Heart right ventricle (tissue), 16 donors: Measurements from ENCODE around the gene SMOC1. TPM values are rescaled to one million over a fixed set of nuclear protein-coding genes. Genes with fewer than 3 reads are reported as not detected.

Experiments used
- ATAC-seq, 8 donors: fragments of 200-7000 bp; cut with Tn5 transposase; one replicate each; pipeline ENCODE4 v1.9.1; 2020; ENCODE audit warnings: mild to moderate bottlenecking in 8 of 8, moderate library complexity in 8 of 8, moderate number of reproducible peaks in 1 of 8
- DNase-seq, 2 donors: peaks; one replicate each; pipeline ENCODE4 v3.0.0-alpha.2; 2020
- H3K27ac ChIP-seq, 10 donors: fragments of 200-600 bp; sonication (generic) in 2 of 10; one replicate each; pipeline versions ENCODE4 v1.5.0 to v1.8.0; 2020 to 2022; ENCODE audit warnings: mild to moderate bottlenecking in 3 of 10
- H3K27me3 ChIP-seq, 7 donors: fragments of 200-600 bp; one replicate each; pipeline ENCODE4 v1.8.0; 2021 to 2022; ENCODE audit warnings: mild to moderate bottlenecking in 2 of 7
- H3K36me3 ChIP-seq, 9 donors: fragments of 200-600 bp; sonication (generic) in 1 of 9; one replicate each; pipeline versions ENCODE4 v1.5.0 to v1.8.0; 2020 to 2022; ENCODE audit warnings: mild to moderate bottlenecking in 2 of 9
- H3K4me1 ChIP-seq, 9 donors: fragments of 200-600 bp; sonication (generic) in 1 of 9; one replicate each; pipeline versions ENCODE4 v1.5.0 to v1.8.0; 2020 to 2022; ENCODE audit warnings: mild to moderate bottlenecking in 4 of 9
- H3K4me3 ChIP-seq, 10 donors: fragments of 200-600 bp; sonication (generic) in 2 of 10; one replicate each; pipeline versions ENCODE4 v1.5.0 to v1.8.0; 2020 to 2022; ENCODE audit warnings: mild to moderate bottlenecking in 7 of 10, moderate library complexity in 2 of 10
- H3K9me3 ChIP-seq, 11 donors: fragments of 200-600 bp in 10 of 11; sonication (generic) in 2 of 11; one replicate each; pipeline versions ENCODE4 v1.5.0 to v1.8.0; 2013 to 2022; ENCODE audit warnings: mild to moderate bottlenecking in 2 of 11, control low read depth in 1 of 11, moderate library complexity in 1 of 11
- CTCF ChIP-seq, 9 donors: fragments of 200-600 bp; sonication (generic) in 2 of 9; IDR thresholded peaks; one replicate each; pipeline versions ENCODE4 v1.5.0 to v1.8.0; 2021 to 2022; ENCODE audit warnings: antibody characterized with exemption in 9 of 9, mild to moderate bottlenecking in 5 of 9, moderate library complexity in 1 of 9
- WGBS, 2 donors: extraction: QIAGEN DNeasy Blood & Tissue Kit; methylation state at CpG; one replicate each; pipeline ENCODE4 v1.1.7; 2013; ENCODE audit warnings: inconsistent platforms in 1 of 2; 5-methylcytosine and 5-hydroxymethylcytosine counted together
- intact Hi-C, 10 donors: fragments of 100-400 bp; cut with DNase I; formaldehyde crosslinking; loops; one replicate each; pipeline versions ENCODE4 v1.11.1 to v1.14.2; 2022
- polyA plus RNA-seq, 2 donors: library from polyadenylated mRNA; stranded (reverse); fragments of 200-250 nt; gene quantifications; one replicate each; pipeline ENCODE4 v1.2.3, GENCODE V29; 2013
- total RNA-seq, 10 donors: library from RNA; stranded (reverse); fragmentation: NEBNext Ultra II Directional in 3 of 10; extraction: Animal tissue kit (Norgen Biotek cat#: 25700) in 3 of 10; gene quantifications; one replicate each; pipeline versions ENCODE4 v1.2.1 to v1.2.4, GENCODE V29; 2021 to 2023
- donor health status: Arrhythmogenic right ventricular cardiomyopathy.
- donor health status: ischemic (EF 13 %, LVEDD 7.1; RV severe dilation, severe dysfunction).
- donor health status: healthy with polysubstance abuse.
- donor health status: DM: no; HTN: yes; CAD: no.
- donor health status: DM: no; HTN: no; CAD: no.
- donor health status: ischemic (EF 25% LVEDD 6.9; RV normal size, moderate dysfunction).
- donor health status: ischemic (EF 25% LVEDD 5.7; RV mildly dilated, moderate dysfunction).
- donor health status: healthy.
- donor health status: DM: yes; HTN: yes; CAD: no.
- donor health status: Ischemic cardiomyopathy.
- donor health status: ischemic (EF 35%, LVEDD 5.7; RV mildly dilated, moderate dysfunction).
- donor health status: nonischemic (EF 11% LVEDD 7.7; RV severe dilation, severe dysfunction).
- donor health status: DM: yes; HTN: yes; CAD: no.
- donor health status: PGD.
- donor health status: ischemic (EF 29% LVEDD 5.4; RV normal size, mild dysfunction).
- donor health status: nonischemic (EF 23%, LVEDD 6.1; RV moderate dilation, normal function).

The SMOC1 gene
- total and polyA plus RNA-seq, 12 donors, result 0.15 to 6.8 (median 1.3) TPM

GRCh38 chr14:69858801-69859200, 20.4 kb upstream of the SMOC1 start:
- Histone ChIP-seq H3K27ac (no peak overlapping the region), H3K9me3 (no peaks in the 10 kb centered on the region), H3K36me3 (no peaks in the 10 kb centered on the region), H3K4me1 (no peaks in the 10 kb centered on the region), H3K4me3 (no peak overlapping the region), H3K27me3 (peaks cover 0 to 43% (median 13%) of the 10 kb centered on the region in 7 donors)
- no peak for TF ChIP-seq CTCF (IDR thresholded peaks at IDR 0.05)
- no peak for DNase-seq
- ATAC-seq, result no peak
- 50% methylated on average over 8 of the region's 8 CpGs for WGBS, 2 donors
- intact Hi-C loops, result no loop called here

- DNase-seq (no peak), ATAC-seq (no peak)
- intact Hi-C loops, result no loop called here
- TF ChIP-seq CTCF (IDR thresholded peaks at IDR 0.05), result no peak
- H3K36me3 ChIP-seq, result no peaks in the 10 kb centered on the region
- H3K4me3 ChIP-seq, result no peak overlapping the region
- peaks cover 0 to 43% (median 13%) of the 10 kb centered on the region in 7 donors for H3K27me3 ChIP-seq
- no peak overlapping the region for H3K27ac ChIP-seq
- H3K4me1 ChIP-seq, result no peaks in the 10 kb centered on the region
- 76 to 81% methylated on average over 14 of the region's 14 CpGs for WGBS, 2 donors
- H3K9me3 ChIP-seq, result peaks cover 0 to 6% (median 0%) of the 10 kb centered on the region in 11 donors
These were observed 19.6 kb upstream of the SMOC1 start for GRCh38 chr14:69859591-69859990.

DNA sequence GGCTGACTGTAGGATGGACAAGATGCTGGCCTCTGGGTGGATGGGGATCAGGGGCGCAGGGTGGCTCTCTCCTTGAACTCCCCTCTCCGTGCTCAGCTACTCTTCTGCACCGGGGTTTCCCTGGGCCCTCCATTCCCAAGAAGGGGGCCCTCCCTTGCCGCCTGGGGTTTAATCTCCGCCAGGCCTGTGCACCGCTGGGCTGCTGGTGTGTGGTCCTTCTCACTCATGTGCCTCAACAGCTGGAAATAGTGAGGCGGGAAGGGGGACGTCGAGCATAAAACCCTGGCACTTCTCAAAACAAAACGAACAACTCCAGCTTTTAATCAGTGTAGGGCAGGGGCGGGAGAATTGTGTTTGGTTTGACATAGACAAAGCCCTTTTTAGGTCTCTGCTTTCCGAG, 19.0 kb upstream of the SMOC1 start:
- DNase-seq (no peak), ATAC-seq (no peak)
- Histone ChIP-seq H3K27me3 (peaks cover 0 to 46% (median 13%) of the 10 kb centered on the region in 7 donors), H3K36me3 (no peaks in the 10 kb centered on the region), H3K9me3 (peaks cover 0 to 12% (median 0%) of the 10 kb centered on the region in 11 donors), H3K27ac (no peak overlapping the region), H3K4me3 (no peak overlapping the region), H3K4me1 (no peaks in the 10 kb centered on the region)
- WGBS, 2 donors, result 39 to 40% methylated on average over 12 of the region's 12 CpGs
- TF ChIP-seq CTCF (IDR thresholded peaks at IDR 0.05), result no peak
- intact Hi-C loops, result no loop called here

GRCh38 chr14:69861025-69861569, 18.1 kb upstream of the SMOC1 start:
- WGBS, 2 donors, result 80 to 84% methylated on average over 3 of the region's 3 CpGs

More at GRCh38 chr14:69861025-69861569, 18.1 kb upstream of the SMOC1 start:
- H3K27ac ChIP-seq, result no peak overlapping the region
- no peaks in the 10 kb centered on the region for H3K4me1 ChIP-seq
- H3K27me3 ChIP-seq, result peaks cover 0 to 45% (median 13%) of the 10 kb centered on the region in 7 donors
- DNase-seq (no peak), ATAC-seq (no peak)
- no peak for TF ChIP-seq CTCF (IDR thresholded peaks at IDR 0.05)
- no peaks in the 10 kb centered on the region for H3K36me3 ChIP-seq
- intact Hi-C loops, result no loop called here
- H3K9me3 ChIP-seq, result peaks cover 0 to 16% (median 0%) of the 10 kb centered on the region in 11 donors
- H3K4me3 ChIP-seq, result no peak overlapping the region
